ENCODE data around the gene SARS1. TPM values are rescaled to one million over a fixed set of nuclear protein-coding genes. Genes with fewer than 3 reads are reported as not detected.

The SARS1 gene
- total and polyA plus RNA-seq, 4 donors: 57.5 to 132 (median 92.8) TPM

GRCh38 chr1:109191891-109192290 is 21.8 kb upstream of the SARS1 start:
- Histone ChIP-seq H3K9me3 (ENCODE audit: control insufficient read depth in 4 of 4, low read length in 3 of 4) (no peaks in the 10 kb centered on the region), H3K27me3 (ENCODE audit: control insufficient read depth in 4 of 4, insufficient read depth in 4 of 4, low read length in 3 of 4) (no peaks in the 10 kb centered on the region), H3K9ac (ENCODE audit: low read depth in 1 of 2, low read length in 2 of 2) (no peak overlapping the region), H3K4me1 (ENCODE audit: control insufficient read depth in 4 of 4, insufficient read depth in 4 of 4, low read length in 3 of 4) (peaks cover 0 to 8% (median 6%) of the 10 kb centered on the region in 4 donors), H3K4me3 (ENCODE audit: low read depth in 1 of 3, low read length in 3 of 3) (no peak overlapping the region), H3K27ac (ENCODE audit: low read depth in 1 of 2, low read length in 2 of 2) (no peak overlapping the region), H3K36me3 (ENCODE audit: control insufficient read depth in 4 of 4, insufficient read depth in 3 of 4, low read depth in 1 of 4, low read length in 3 of 4) (no peaks in the 10 kb centered on the region)
- DNase-seq (ENCODE audit: low spot score): no peak
- TF ChIP-seq ATF3 (IDR thresholded peaks at IDR 0.05): no peak
- no peak for TF ChIP-seq ZBTB33 (IDR thresholded peaks at IDR 0.05)
- TF ChIP-seq RAD21 (IDR thresholded peaks at IDR 0.05): no peak
- TF ChIP-seq REST (IDR thresholded peaks at IDR 0.05): no peak
- no peak for TF ChIP-seq HNF4A (conservative IDR thresholded peaks at IDR 0.05)

- Histone ChIP-seq H3K9me3 (ENCODE audit: control insufficient read depth in 4 of 4, low read length in 3 of 4) (no peaks in the 10 kb centered on the region), H3K27ac (ENCODE audit: low read depth in 1 of 2, low read length in 2 of 2) (no peak overlapping the region), H3K36me3 (ENCODE audit: control insufficient read depth in 4 of 4, insufficient read depth in 3 of 4, low read depth in 1 of 4, low read length in 3 of 4) (no peaks in the 10 kb centered on the region), H3K4me1 (ENCODE audit: control insufficient read depth in 4 of 4, insufficient read depth in 4 of 4, low read length in 3 of 4) (peaks cover 0 to 8% (median 6%) of the 10 kb centered on the region in 4 donors), H3K4me3 (ENCODE audit: low read depth in 1 of 3, low read length in 3 of 3) (no peak overlapping the region), H3K27me3 (ENCODE audit: control insufficient read depth in 4 of 4, insufficient read depth in 4 of 4, low read length in 3 of 4) (no peaks in the 10 kb centered on the region), H3K9ac (ENCODE audit: low read depth in 1 of 2, low read length in 2 of 2) (no peak overlapping the region)
- DNase-seq (ENCODE audit: low spot score): no peak
- TF ChIP-seq FOXA2 (IDR thresholded peaks at IDR 0.05) (no peak), REST (IDR thresholded peaks at IDR 0.05) (no peak), ATF3 (IDR thresholded peaks at IDR 0.05) (no peak), SP1 (IDR thresholded peaks at IDR 0.05) (no peak), RAD21 (IDR thresholded peaks at IDR 0.05) (no peak), CTCF (IDR thresholded peaks at IDR 0.05; ENCODE audit: low read depth, low read length, missing input control) (no peak), TAF1 (conservative IDR thresholded peaks at IDR 0.05) (no peak), YY1 (IDR thresholded peaks at IDR 0.05) (no peak), JUND (IDR thresholded peaks at IDR 0.05) (no peak), NR2F2 (IDR thresholded peaks at IDR 0.05) (no peak), RXRA (IDR thresholded peaks at IDR 0.05) (no peak), FOXA1 (IDR thresholded peaks at IDR 0.05) (no peak), GABPA (IDR thresholded peaks at IDR 0.05 in 1 of 2, conservative IDR thresholded peaks at IDR 0.05 in 1 of 2) (no peak), MAX (IDR thresholded peaks at IDR 0.05) (no peak), ZBTB33 (IDR thresholded peaks at IDR 0.05) (no peak)
- 70% methylated on average over 4 of the region's 4 CpGs for WGBS
These were observed 21.3 kb upstream of the SARS1 start for GRCh38 chr1:109192433-109192832.
